ENCODE data around the gene DLAT. TPM values are rescaled to one million over a fixed set of nuclear protein-coding genes. Genes with fewer than 3 reads are reported as not detected.
"Not testable (repeated sequence)": the region's sequence is repeated elsewhere in the genome, so short reads cannot be mapped to it uniquely, and the experiment has no call there.

The DLAT gene
- total RNA-seq, 1 donor from 2014 or later: 55.7 TPM

DNA sequence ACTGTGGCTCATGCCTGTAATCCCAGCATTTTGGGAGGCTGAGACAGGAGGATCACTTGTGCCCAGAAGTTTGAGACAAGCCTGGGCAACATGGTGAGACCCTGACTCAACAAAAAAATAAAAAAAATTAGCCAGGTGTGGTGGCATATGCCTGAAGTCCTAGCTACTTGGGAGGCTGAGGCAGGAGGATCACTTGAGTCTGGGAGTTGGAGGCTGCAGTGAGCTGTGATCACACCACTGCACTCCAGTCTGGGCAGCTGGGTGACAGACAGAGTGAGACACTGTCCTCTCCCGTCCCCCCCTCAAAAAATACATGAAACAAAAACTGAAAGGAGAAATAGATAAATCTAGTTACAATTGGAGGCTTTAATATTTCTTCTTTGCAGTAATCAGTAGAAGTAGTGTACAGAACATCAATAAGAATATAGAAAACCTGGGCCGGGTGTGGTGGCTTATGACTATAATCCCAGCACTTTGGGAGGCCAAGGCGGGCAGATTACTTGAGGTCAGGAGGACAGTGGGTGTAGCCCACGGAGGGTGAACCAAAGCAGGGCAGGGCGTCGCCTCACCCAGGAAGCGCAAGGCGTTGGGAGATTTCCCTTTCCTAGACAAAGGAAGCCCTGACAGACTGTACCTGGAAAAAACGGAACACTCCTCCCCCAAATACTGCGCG, 19.6 kb upstream of the DLAT start:
- Mint-ChIP-seq H3K9me3 (peaks cover 24% of the 10 kb centered on the region), H3K27ac (no peak overlapping the region), H3K4me1 (no peaks in the 10 kb centered on the region), H3K36me3 (peaks cover 28% of the 10 kb centered on the region), H3K27me3 (ENCODE audit: insufficient read depth, low read depth) (peaks cover 7% of the 10 kb centered on the region), H3K4me3 (no peak overlapping the region)
- peaks cover 4% of the 10 kb centered on the region for H3K9me3 ChIP-seq (ENCODE audit: low read depth)
- no peaks in the 10 kb centered on the region for H3K79me2 ChIP-seq (ENCODE audit: low read depth)
- DNase-seq (ENCODE audit: low spot score): no peak
- no peaks in the 10 kb centered on the region for H4K20me1 ChIP-seq (ENCODE audit: low read depth)
- no peak overlapping the region for H3K4me2 ChIP-seq
- H3K4me3 ChIP-seq: no peak overlapping the region
- H3F3A ChIP-seq (ENCODE audit: low read depth): no peaks in the 10 kb centered on the region
- H3K36me3 ChIP-seq: no peaks in the 10 kb centered on the region
- H2AFZ ChIP-seq (replicated peaks): no peak overlapping the region
- no peaks in the 10 kb centered on the region for H3K27me3 ChIP-seq
- H3K4me1 ChIP-seq: no peaks in the 10 kb centered on the region
- TF ChIP-seq EZH2phosphoT487 (IDR thresholded peaks at IDR 0.05): no peak
- no peak for TF ChIP-seq EZH2 (IDR thresholded peaks at IDR 0.05)
- TF ChIP-seq, protein P1, sequence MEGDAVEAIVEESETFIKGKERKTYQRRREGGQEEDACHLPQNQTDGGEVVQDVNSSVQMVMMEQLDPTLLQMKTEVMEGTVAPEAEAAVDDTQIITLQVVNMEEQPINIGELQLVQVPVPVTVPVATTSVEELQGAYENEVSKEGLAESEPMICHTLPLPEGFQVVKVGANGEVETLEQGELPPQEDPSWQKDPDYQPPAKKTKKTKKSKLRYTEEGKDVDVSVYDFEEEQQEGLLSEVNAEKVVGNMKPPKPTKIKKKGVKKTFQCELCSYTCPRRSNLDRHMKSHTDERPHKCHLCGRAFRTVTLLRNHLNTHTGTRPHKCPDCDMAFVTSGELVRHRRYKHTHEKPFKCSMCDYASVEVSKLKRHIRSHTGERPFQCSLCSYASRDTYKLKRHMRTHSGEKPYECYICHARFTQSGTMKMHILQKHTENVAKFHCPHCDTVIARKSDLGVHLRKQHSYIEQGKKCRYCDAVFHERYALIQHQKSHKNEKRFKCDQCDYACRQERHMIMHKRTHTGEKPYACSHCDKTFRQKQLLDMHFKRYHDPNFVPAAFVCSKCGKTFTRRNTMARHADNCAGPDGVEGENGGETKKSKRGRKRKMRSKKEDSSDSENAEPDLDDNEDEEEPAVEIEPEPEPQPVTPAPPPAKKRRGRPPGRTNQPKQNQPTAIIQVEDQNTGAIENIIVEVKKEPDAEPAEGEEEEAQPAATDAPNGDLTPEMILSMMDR (IDR thresholded peaks at IDR 0.05): no peak
- H3K27ac ChIP-seq: no peak overlapping the region
- H3K9ac ChIP-seq: no peak overlapping the region

- not testable (repeated sequence) for H3K4me2 ChIP-seq; H3K4me3 Mint-ChIP-seq; H3K27me3 Mint-ChIP-seq (ENCODE audit: insufficient read depth, low read depth); H3K9me3 ChIP-seq (ENCODE audit: low read depth); H2AFZ ChIP-seq (replicated peaks); H3K27ac Mint-ChIP-seq; H4K20me1 ChIP-seq (ENCODE audit: low read depth); H3K79me2 ChIP-seq (ENCODE audit: low read depth); H3K27me3 ChIP-seq; H3K4me3 ChIP-seq; H3K4me1 ChIP-seq; H3K4me1 Mint-ChIP-seq; H3F3A ChIP-seq (ENCODE audit: low read depth); H3K9ac ChIP-seq; H3K27ac ChIP-seq; DNase-seq (ENCODE audit: low spot score); H3K36me3 ChIP-seq
- Mint-ChIP-seq H3K9me3 (peaks cover 24% of the 10 kb centered on the region), H3K36me3 (peaks cover 23% of the 10 kb centered on the region)
Measured at GRCh38 chr11:112006095-112006441, 19.1 kb upstream of the DLAT start.

GRCh38 chr11:112011451-112011850, 13.8 kb upstream of the DLAT start:
- H3K27me3 Mint-ChIP-seq (ENCODE audit: insufficient read depth, low read depth); H3K27ac Mint-ChIP-seq; H3K4me3 ChIP-seq; H3K9ac ChIP-seq; H3K9me3 ChIP-seq (ENCODE audit: low read depth); H3K36me3 ChIP-seq; H2AFZ ChIP-seq (replicated peaks); H3K36me3 Mint-ChIP-seq; H3F3A ChIP-seq (ENCODE audit: low read depth); H3K4me3 Mint-ChIP-seq; DNase-seq (ENCODE audit: low spot score); H3K79me2 ChIP-seq (ENCODE audit: low read depth); H3K4me1 ChIP-seq; H3K4me2 ChIP-seq; H4K20me1 ChIP-seq (ENCODE audit: low read depth); H3K27ac ChIP-seq; H3K27me3 ChIP-seq; H3K4me1 Mint-ChIP-seq: not testable (repeated sequence)
- H3K9me3 Mint-ChIP-seq: peaks cover 22% of the 10 kb centered on the region

DNA sequence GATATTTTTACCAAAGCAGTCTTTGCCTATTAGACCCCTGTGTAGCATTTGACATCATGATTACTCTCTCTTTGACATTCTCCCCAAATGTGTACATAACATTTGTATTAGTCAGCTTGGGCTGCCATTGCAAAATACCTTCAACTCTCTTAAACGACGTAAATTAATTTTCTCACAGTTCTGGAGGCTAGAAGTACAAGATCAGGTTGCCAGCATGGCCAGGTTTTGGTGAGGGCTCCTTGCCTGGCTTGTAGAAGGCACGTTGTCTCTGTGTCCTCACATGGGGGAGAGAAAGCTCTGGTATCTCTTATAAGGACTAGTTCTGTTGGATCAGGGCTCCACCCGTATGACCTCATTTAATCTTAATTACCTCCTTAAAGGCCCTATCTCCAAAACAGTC, 12.3 kb upstream of the DLAT start:
- Histone ChIP-seq H3F3A (ENCODE audit: low read depth) (peaks cover 7% of the 10 kb centered on the region), H4K20me1 (ENCODE audit: low read depth) (no peaks in the 10 kb centered on the region), H3K79me2 (ENCODE audit: low read depth) (no peaks in the 10 kb centered on the region), H3K9ac (no peak overlapping the region), H3K9me3 (ENCODE audit: low read depth) (peaks cover 4% of the 10 kb centered on the region), H2AFZ (replicated peaks) (no peak overlapping the region), H3K27me3 (no peaks in the 10 kb centered on the region), H3K27ac (no peak overlapping the region), H3K4me3 (no peak overlapping the region), H3K36me3 (no peaks in the 10 kb centered on the region), H3K4me2 (no peak overlapping the region), H3K4me1 (peaks cover 14% of the 10 kb centered on the region)
- H3K27ac Mint-ChIP-seq: no peak overlapping the region
- H3K4me3 Mint-ChIP-seq: no peak overlapping the region
- peaks cover 7% of the 10 kb centered on the region for H3K27me3 Mint-ChIP-seq (ENCODE audit: insufficient read depth, low read depth)
- no peak for DNase-seq (ENCODE audit: low spot score)
- peaks cover 16% of the 10 kb centered on the region for H3K9me3 Mint-ChIP-seq
- peaks cover 8% of the 10 kb centered on the region for H3K36me3 Mint-ChIP-seq
- TF ChIP-seq EZH2phosphoT487 (IDR thresholded peaks at IDR 0.05) (no peak), EZH2 (IDR thresholded peaks at IDR 0.05) (no peak)
- TF ChIP-seq, protein P1 (IDR thresholded peaks at IDR 0.05): no peak
- H3K4me1 Mint-ChIP-seq: peaks cover 18% of the 10 kb centered on the region
